Left renal cortex interstitium (tissue), 4 donors: Measurements from ENCODE around the gene RFT1. TPM values are rescaled to one million over a fixed set of nuclear protein-coding genes. Genes with fewer than 3 reads are reported as not detected.

Source experiments
- DNase-seq, 4 donors: peaks; one replicate each; pipeline ENCODE4 v3.0.0-alpha.2; 2013; ENCODE audit warnings: low read depth in 4 of 4, low spot score in 2 of 4, missing footprints in 1 of 4
- polyA plus RNA-seq, 4 donors: library from polyadenylated mRNA; unstranded; fragments of 120-200 nt; gene quantifications; one replicate each; pipeline ENCODE4 v1.2.1, GENCODE V29; 2013; ENCODE audit not compliant: insufficient read length in 4 of 4

RFT1 gene, protein sequence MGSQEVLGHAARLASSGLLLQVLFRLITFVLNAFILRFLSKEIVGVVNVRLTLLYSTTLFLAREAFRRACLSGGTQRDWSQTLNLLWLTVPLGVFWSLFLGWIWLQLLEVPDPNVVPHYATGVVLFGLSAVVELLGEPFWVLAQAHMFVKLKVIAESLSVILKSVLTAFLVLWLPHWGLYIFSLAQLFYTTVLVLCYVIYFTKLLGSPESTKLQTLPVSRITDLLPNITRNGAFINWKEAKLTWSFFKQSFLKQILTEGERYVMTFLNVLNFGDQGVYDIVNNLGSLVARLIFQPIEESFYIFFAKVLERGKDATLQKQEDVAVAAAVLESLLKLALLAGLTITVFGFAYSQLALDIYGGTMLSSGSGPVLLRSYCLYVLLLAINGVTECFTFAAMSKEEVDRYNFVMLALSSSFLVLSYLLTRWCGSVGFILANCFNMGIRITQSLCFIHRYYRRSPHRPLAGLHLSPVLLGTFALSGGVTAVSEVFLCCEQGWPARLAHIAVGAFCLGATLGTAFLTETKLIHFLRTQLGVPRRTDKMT
- 10 to 100 TPM; 25.4 to 30.9 (median 26.0) TPM for polyA plus RNA-seq

GRCh38 chr3:53130179-53131061 is at the start of gene RFT1:
TSS of gene RFT1 (minus strand) at chr3:53130435. CDS start at chr3:53130400, 35 bp downstream.
- peak; percentile 88 to 96 (median 91) for DNase-seq

DNA sequence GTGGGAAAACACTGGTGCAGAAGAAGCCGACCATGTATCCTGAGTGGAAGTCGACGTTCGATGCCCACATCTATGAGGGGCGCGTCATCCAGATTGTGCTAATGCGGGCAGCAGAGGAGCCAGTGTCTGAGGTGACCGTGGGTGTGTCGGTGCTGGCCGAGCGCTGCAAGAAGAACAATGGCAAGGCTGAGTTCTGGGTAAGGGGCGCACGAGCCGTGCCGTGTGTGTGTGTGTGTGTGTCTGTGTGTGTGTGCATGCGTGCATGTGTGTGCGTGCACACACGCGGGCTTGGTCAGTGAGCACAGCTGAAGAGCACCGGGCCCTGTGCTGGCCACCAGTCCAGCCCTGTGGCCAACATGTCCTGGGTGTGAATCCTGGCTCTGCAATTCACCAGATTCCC is 49.3 kb upstream of the RFT1 start:
- no peak for DNase-seq

DNA sequence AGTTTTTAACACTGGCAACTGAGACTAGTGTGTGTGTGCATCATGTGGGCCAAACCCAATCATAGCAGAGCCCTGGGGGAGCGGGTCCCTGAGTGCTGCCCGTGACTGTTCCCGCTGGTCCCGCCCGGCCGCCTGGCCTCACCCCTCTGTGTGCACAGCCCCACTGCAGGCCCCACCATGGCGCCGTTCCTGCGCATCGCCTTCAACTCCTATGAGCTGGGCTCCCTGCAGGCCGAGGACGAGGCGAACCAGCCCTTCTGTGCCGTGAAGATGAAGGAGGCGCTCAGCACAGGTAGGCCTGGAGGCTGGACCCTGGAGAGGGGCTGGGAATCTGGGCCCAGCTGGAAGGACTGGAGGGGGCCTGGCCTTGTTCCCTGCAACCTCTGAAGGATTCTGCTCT is 48.0 kb upstream of the RFT1 start:
- DNase-seq = no peak

DNA sequence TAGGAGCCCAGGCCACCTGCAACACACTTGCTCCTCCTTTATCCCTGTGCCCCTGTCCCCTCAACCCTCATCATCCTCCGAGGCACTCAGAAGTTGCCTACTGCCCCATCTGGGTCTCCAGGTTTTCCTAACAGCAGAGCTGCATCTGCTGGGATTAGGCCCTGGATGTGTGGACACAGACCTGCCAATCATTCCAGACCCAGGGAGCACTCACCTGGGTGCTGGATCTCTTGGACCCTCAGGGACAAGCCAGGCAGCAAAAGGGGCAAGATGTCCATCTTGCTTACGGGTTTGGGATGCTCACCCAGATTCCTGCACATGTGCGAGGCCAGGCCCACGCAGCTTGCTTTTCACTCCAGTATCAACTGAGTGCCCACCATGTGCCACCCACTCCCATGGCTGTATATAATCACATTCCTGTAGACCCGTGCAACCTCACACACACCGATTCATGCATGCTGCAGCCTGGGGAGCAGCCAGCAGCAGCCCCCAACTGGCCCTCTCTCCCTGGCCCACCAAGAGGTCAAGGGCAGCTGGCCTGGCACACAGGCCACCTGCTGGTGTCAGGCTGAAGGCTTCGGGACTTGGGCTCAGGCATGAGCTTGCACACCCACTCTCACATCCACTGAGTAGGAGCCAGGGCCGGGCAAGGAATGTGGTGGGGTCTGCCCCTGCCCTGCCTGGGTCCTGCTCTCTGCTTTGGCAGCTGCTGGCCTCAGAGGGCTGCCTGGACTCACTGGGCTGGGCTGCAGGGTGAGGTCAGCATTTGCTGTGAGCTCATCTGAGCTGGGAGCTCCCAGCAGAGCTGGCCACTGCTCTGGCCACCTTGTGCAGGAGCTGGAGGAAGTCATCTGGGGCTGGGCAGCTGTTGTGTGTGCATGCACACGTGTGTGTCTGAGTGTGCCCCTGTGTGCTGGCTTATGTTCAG is 45.6 kb upstream of the RFT1 start:
- no peak for DNase-seq

GRCh38 chr3:53174346-53175250 is 44.4 kb upstream of the RFT1 start:
- no peak for DNase-seq

DNA sequence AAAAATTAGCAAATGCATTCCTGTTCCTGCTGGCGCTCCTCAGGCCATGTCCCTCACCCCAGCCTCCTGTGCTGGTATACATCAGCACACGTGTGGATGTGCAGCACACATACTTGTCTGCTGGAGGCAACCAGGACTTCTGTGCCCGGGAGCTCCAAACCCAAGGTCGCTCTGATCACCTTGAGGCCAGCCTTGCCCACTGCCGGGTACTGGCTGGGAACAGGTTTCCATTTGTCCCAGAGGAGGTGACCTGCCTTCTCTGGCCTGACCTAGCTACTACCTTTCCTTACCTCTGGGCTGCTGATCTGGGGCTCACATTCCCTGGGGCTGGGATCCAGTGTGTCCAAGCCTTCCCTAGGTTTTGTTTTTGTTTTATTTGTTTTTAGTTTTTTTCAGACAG is 42.9 kb upstream of the RFT1 start:
- DNase-seq = no peak

DNA sequence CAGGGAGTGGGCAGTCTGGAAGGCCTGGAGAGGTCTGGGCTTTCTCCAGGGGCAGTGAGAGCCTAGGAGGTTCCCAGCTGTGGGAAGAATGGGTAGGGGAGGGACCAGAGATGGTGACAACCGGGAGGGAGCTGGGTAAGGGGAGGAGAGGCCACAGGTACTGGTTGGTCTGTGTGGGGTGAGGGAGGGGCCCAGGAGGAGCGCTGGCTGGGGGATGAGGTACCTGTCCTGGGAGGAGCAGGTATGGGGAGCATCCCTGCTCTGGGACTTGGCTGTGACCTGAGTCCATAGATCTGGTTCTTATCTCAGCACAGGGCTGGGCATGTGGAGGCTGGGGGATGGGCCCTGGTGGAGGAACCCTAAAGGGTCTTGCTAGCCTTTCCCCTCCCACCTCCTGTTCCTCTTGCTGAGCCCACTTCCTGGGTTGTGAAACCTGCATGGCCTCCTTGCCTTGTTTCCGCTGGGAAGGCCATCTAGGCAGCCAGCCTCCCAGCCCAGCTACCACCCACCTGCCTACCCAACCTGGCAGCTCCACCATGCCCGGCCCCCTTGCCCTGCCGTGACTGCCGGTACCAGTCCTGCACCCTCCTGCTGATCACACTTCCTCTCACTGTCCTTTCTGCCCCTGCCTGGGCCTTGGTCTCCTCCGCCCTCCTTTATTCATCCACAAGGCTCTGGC is 41.7 kb upstream of the RFT1 start:
- no peak for DNase-seq

DNA sequence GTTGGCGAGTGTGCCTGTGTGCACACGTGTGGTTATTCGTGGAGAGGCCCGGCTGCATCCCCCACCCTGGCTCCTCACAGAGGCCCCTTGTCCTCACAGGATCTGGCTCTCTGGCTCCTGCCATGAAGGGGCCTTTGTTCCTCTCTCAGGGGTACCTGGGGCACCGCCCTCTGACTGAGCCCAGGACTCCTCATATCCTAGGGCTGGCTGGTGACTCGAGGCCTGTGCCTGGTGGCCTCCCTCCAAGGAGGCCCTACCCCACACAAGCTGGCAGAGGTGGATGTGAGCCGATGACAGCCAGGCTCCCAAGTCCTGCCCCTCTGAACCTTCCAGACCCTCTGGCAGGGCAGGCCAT is 40.8 kb upstream of the RFT1 start:
- DNase-seq = no peak

- DNase-seq = no peak
These were observed 40.3 kb upstream of the RFT1 start for GRCh38 chr3:53170325-53171063.

- no peak for DNase-seq
These were observed 39.6 kb upstream of the RFT1 start for GRCh38 chr3:53169832-53170324.

DNA sequence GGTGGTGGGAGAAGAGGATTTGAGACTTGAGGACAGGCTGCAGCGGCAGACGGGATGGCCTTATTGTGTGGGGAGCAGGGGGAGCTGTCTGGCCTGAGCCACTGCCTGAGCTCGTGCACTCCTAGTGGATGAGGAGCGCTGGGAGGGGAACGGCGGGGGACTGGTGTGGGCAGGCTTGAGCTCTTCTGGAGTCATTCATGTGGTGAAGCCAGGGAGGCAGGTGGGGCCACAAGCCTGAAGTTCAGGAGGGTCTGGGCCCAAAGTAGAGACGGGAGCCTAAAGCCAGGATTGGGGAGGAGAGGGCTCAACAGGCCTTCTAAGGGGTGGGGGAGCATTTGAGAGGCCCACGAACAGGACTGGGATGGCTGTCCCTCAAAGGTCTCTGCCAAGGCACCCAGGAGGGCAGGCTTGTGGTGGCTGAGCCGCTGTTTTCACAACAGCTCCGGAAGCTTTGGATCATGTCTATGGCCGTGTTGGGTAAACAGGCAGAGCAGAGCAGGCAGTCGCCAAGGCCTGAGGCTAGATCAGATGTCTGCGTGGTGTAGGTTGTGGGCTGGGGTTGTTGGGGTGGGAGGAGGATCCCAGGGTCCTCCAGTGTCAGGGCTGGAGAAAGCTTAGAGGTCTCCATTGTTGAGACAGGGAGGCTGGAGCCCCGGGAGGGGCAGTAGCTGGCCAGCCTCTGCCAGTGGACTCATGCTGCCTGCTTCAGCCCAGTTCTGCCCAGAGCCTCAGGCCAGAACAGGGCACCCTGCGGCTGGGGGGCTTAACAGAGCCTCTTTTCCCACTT is 39.0 kb upstream of the RFT1 start:
- DNase-seq = no peak

GRCh38 chr3:53168175-53168923 is 38.1 kb upstream of the RFT1 start:
- no peak for DNase-seq

DNA sequence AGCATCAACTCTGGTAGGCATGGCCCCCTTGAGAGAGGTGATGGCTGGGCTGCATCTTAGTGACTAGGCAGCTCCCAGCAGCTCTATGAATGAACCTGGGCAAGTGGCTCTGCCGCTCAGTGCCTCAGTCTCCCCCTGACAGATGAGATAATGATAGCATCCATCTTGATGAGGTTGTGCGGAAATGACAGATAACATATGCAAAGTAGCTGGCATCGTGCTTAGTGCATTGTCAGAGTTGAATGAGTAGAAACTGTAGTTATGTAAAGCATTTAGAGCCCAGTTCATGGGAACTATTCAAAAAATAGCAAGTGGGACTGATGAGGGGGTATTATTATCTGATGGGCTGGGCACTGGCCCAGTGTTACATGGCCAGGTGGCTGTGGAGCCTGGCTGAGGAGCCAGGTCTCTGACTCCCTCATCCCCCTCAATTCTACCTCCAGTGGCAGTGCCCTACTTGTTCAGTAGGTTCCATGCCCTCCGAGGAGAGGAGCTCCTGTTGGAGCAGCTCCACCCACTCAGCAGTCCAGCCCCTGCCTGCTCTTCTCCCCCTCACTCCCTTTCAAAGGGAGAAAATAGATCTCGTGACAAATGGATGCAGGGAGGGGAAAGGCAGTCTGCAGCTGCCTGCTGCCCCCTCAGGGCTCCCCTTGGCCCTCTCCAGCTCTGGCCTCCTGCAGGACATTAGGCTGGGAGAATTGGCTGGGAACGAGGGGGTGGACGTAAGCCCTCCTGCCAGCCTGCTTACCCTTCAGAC is 37.4 kb upstream of the RFT1 start:
- DNase-seq = no peak

GRCh38 chr3:53166781-53167291 is 36.6 kb upstream of the RFT1 start:
- DNase-seq = no peak

DNA sequence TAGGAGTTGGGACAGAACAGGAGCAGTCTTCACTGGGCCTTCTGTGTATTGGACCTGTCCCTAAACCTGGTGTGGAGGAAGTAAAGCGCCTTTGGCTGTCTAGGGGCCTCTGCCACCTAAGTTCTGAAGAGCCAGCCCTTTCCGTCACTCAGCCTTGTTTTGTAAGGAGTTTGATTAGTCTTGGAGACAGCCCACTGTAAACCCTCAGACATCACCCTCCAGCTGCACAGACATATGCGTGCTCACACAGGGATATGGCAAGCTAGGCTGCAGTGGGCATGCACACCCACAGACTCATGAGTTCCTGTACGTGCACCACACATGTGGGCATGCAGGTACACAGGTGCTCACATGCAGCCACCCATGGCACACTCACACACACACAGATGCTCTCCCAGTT is 36.0 kb upstream of the RFT1 start:
- DNase-seq = no peak
